ENCODE measurements around the gene GOLGA6L4. TPM values are rescaled to one million over a fixed set of nuclear protein-coding genes. Genes with fewer than 3 reads are reported as not detected.

The GOLGA6L4 gene, protein sequence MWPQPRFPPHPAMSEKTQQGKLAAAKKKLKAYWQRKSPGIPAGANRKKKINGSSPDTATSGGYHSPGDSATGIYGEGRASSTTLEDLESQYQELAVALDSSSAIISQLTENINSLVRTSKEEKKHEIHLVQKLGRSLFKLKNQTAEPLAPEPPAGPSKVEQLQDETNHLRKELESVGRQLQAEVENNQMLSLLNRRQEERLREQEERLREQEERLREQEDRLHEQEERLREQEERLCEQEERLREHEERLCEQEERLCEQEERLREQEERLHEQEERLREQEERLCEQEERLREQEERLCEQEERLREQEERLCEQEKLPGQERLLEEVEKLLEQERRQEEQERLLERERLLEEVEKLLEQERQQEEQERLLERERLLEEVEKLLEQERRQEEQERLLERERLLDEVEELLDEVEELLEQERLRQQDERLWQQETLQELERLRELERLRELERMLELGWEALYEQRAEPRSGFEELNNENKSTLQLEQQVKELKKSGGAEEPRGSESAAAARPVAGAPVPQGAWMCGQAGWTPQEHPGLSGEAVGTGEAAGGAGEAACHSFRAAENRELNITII
- total RNA-seq (2022; extraction: Qiagen RNA extraction; ENCODE audit: low read depth): 0.25 to 1.1 TPM (median 0.81 TPM) in 5 replicates

DNA sequence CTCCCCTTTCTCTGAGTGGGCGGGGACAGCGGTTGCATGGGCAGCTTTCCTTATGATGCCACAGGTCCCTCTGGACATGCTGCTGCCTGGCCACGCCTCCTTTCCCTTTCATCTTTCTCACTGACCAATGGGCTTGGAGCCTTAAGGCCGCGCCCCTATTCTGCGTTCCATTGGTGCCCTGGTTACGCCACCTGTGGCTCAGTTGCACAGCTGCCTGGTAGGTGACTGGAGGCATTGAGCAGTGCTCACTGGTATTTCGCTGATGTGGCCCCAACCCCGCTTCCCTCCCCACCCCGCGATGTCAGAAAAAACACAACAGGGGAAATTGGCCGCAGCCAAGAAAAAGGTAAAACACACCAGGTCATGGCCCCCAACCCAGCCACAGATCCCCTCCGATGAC lies at the start of gene GOLGA6L4:
Gene GOLGA6L4, plus strand, starts transcription at position 201 of the 400 bp plus-strand sequence. Its CDS starts 62 bp downstream, at position 263.

